HCT116 (cell line): ENCODE measurements around the gene ROCK1. TPM values are rescaled to one million over a fixed set of nuclear protein-coding genes. Genes with fewer than 3 reads are reported as not detected.

Experiments
- ATAC-seq: fragments of 200-7000 bp; cut with Tn5 transposase; 2 replicates; pipeline ENCODE4 v1.9.1; 2020; ENCODE audit warnings: mild to moderate bottlenecking, moderate library complexity
- BruUV-seq: library from RNA; stranded (reverse); fragments of 400-500 nt; replicated peaks from 2 replicates; lab custom pipeline; 2021; lab: Mats Ljungman, UMichigan
- CTCF ChIA-PET: fragments of 300-600 bp; sonication (Branson Sonifier 250); formaldehyde crosslinking; loops from one replicate; lab custom pipeline; 2021; ENCODE audit warnings: antibody characterized with exemption; lab: Charles Lee
- POLR2A ChIA-PET: fragments of 300-600, 350-600 bp; sonication (Branson Sonifier 250); formaldehyde crosslinking; loops from one replicate; lab custom pipeline; 2021; ENCODE audit warnings: antibody characterized with exemption; lab: Charles Lee
- RAD21 ChIA-PET, 2 experiments: fragments of 300-600 bp; sonication (Branson Sonifier 250); formaldehyde crosslinking; loops; one replicate each; lab custom pipeline; 2023; ENCODE audit warnings: low total read pairs in 2 of 2; ENCODE audit not compliant: uncharacterized antibody in 2 of 2, unreplicated experiment in 2 of 2, low non-redundant PET in 1 of 2; lab: Charles Lee
- DNase-seq: peaks from one replicate; pipeline ENCODE4 v3.0.0-alpha.2; 2010; ENCODE audit warnings: low read depth, low spot score
- H2AFZ ChIP-seq: fragments of 200-600 bp; shearing (Covaris generic), sonication (generic); 2 replicates; pipeline ENCODE4 v1.6.1; 2017; ENCODE audit warnings: low read depth, mixed run types, mixed read lengths, antibody characterized with exemption, low read length; ENCODE audit not compliant: poor library complexity, severe bottlenecking
- H3K27ac ChIP-seq: 2 replicates; pipeline ENCODE4 v1.5.1; 2012; ENCODE audit warnings: low read depth, low read length
- H3K27me3 ChIP-seq: fragments of 200-600 bp; sonication (generic); 2 replicates; pipeline ENCODE4 v1.6.1; 2016; ENCODE audit warnings: mixed run types, low read length, mixed read lengths; ENCODE audit not compliant: insufficient read depth
- H3K36me3 ChIP-seq, 2 experiments: fragments of 200-500 bp in 1 of 2; fragments of 200-600 bp in 1 of 2; sonication (Bioruptor generic) in 1 of 2; sonication (generic) in 1 of 2; 2 replicates each; pipeline versions ENCODE4 v1.5.1 to v1.6.1; 2014 to 2016; ENCODE audit warnings: low read length in 2 of 2, inconsistent platforms in 1 of 2, mixed read lengths in 1 of 2, mixed run types in 1 of 2; ENCODE audit not compliant: insufficient read depth in 2 of 2, control insufficient read depth in 1 of 2
- H3K4me1 ChIP-seq, 2 experiments: fragments of 200-600 bp in 1 of 2; sonication (generic) in 1 of 2; 2 replicates each; pipeline versions ENCODE4 v1.5.1 to v1.6.1; 2012 to 2017; ENCODE audit warnings: low read length in 2 of 2, inconsistent platforms in 1 of 2, mild to moderate bottlenecking in 1 of 2, mixed read lengths in 1 of 2, mixed run types in 1 of 2, moderate library complexity in 1 of 2; ENCODE audit not compliant: insufficient read depth in 2 of 2, control insufficient read depth in 1 of 2
- H3K4me2 ChIP-seq: fragments of 200-600 bp; sonication (generic); 2 replicates; pipeline ENCODE4 v1.6.1; 2017; ENCODE audit warnings: mixed run types, low read length, mixed read lengths
- H3K4me3 ChIP-seq, 2 experiments: fragments of 200-600 bp in 1 of 2; sonication (generic) in 1 of 2; replicated peaks in 1 of 2; 2 replicates each; pipeline ENCODE4 v1.5.1; 2011 to 2016; ENCODE audit warnings: low read length in 2 of 2, control low read depth in 1 of 2, low read depth in 1 of 2, mild to moderate bottlenecking in 1 of 2, mixed read lengths in 1 of 2, mixed run types in 1 of 2
- H3K79me2 ChIP-seq: fragments of 200-600 bp; sonication (generic); 2 replicates; pipeline ENCODE4 v1.6.1; 2017; ENCODE audit warnings: mild to moderate bottlenecking, mixed run types, low read length, moderate library complexity, mixed read lengths; ENCODE audit not compliant: insufficient read depth
- H3K9ac ChIP-seq: fragments of 200-600 bp; sonication (generic); 2 replicates; pipeline ENCODE4 v1.6.1; 2016; ENCODE audit warnings: low read length, mixed read lengths
- H3K9me2 ChIP-seq: fragments of 200-600 bp; sonication (generic), shearing (Covaris generic); 2 replicates; pipeline ENCODE4 v1.6.1; 2017; ENCODE audit warnings: mixed run types, mild to moderate bottlenecking, moderate library complexity; ENCODE audit not compliant: insufficient read depth
- H3K9me3 ChIP-seq, 2 experiments: fragments of 200-500 bp in 1 of 2; fragments of 200-600 bp in 1 of 2; sonication (Bioruptor generic) in 1 of 2; sonication (generic) in 1 of 2; 2 replicates each; pipeline ENCODE4 v1.6.1; 2014 to 2017; ENCODE audit warnings: low read length in 2 of 2, mixed read lengths in 2 of 2, inconsistent platforms in 1 of 2, low read depth in 1 of 2, mild to moderate bottlenecking in 1 of 2, mixed run types in 1 of 2, moderate library complexity in 1 of 2; ENCODE audit not compliant: control insufficient read depth in 1 of 2, insufficient read depth in 1 of 2
- H4K20me1 ChIP-seq: fragments of 200-600 bp; sonication (generic), shearing (Covaris generic); 2 replicates; pipeline ENCODE4 v1.6.1; 2017; ENCODE audit warnings: mixed run types, mild to moderate bottlenecking, moderate library complexity; ENCODE audit not compliant: insufficient read depth
- ATF3 ChIP-seq: IDR thresholded peaks from 2 replicates; pipeline ENCODE4 v1.6.1; 2012
- CEBPB ChIP-seq: IDR thresholded peaks from 2 replicates; pipeline ENCODE4 v1.6.1; 2012; ENCODE audit warnings: low read depth
- EGR1 ChIP-seq: IDR thresholded peaks from 2 replicates; pipeline ENCODE4 v1.6.1; 2012; ENCODE audit warnings: low read depth
- ELF1 ChIP-seq: IDR thresholded peaks from 2 replicates; pipeline ENCODE4 v1.6.1; 2012; ENCODE audit warnings: low read depth, borderline replicate concordance
- EZH2phosphoT487 ChIP-seq: fragments of 200-600 bp; IDR thresholded peaks from 2 replicates; pipeline ENCODE4 v1.6.1; 2018; ENCODE audit warnings: antibody characterized with exemption, borderline replicate concordance
- FOSL1 ChIP-seq: IDR thresholded peaks from 2 replicates; pipeline ENCODE4 v1.6.1; 2012; ENCODE audit warnings: low read depth
- JUND ChIP-seq: IDR thresholded peaks from 2 replicates; pipeline ENCODE4 v1.6.1; 2012
- POLR2A ChIP-seq: IDR thresholded peaks from 2 replicates; pipeline ENCODE4 v1.7.0; 2011; ENCODE audit warnings: borderline replicate concordance; ENCODE audit not compliant: insufficient read depth, insufficient read length; ENCODE audit errors: extremely low read depth
- POLR2AphosphoS5 ChIP-seq: IDR thresholded peaks from 2 replicates; pipeline ENCODE4 v1.6.1; 2011; ENCODE audit warnings: mild to moderate bottlenecking, low read depth, low read length, moderate library complexity
- RAD21 ChIP-seq: IDR thresholded peaks from 2 replicates; pipeline ENCODE4 v1.6.1; 2012; ENCODE audit warnings: low read depth, mild to moderate bottlenecking
- REST ChIP-seq: IDR thresholded peaks from 2 replicates; pipeline ENCODE4 v1.6.1; 2012; ENCODE audit warnings: low read depth
- SIN3A ChIP-seq: IDR thresholded peaks from 2 replicates; pipeline ENCODE4 v1.6.1; 2012; ENCODE audit warnings: low read depth
- SP1 ChIP-seq: IDR thresholded peaks from 2 replicates; pipeline ENCODE4 v1.6.1; 2012; ENCODE audit warnings: low read depth
- SRF ChIP-seq: IDR thresholded peaks from 2 replicates; pipeline ENCODE4 v1.6.1; 2012; ENCODE audit warnings: low read depth
- TCF7L2 ChIP-seq: IDR thresholded peaks from 2 replicates; pipeline ENCODE4 v1.7.0; 2011; ENCODE audit warnings: borderline replicate concordance, inconsistent platforms; ENCODE audit not compliant: insufficient read depth, insufficient read length; ENCODE audit errors: extremely low read depth
- YY1 ChIP-seq: IDR thresholded peaks from 2 replicates; pipeline ENCODE4 v1.6.1; 2011; ENCODE audit warnings: low read length, low read depth, moderate library complexity, mild to moderate bottlenecking; ENCODE audit not compliant: insufficient replicate concordance; ENCODE audit errors: extremely low read depth
- ZBTB33 ChIP-seq: IDR thresholded peaks from 2 replicates; pipeline ENCODE4 v1.6.1; 2011; ENCODE audit warnings: mild to moderate bottlenecking, low read length, moderate library complexity; ENCODE audit not compliant: insufficient replicate concordance; ENCODE audit errors: extremely low read depth
- ZFX ChIP-seq: fragments of 450-650 bp; IDR thresholded peaks from 2 replicates; pipeline ENCODE4 v1.6.1; 2017
- ZNF274 ChIP-seq: fragments of 200-500 bp; sonication (Bioruptor generic); IDR thresholded peaks from 2 replicates; pipeline ENCODE4 v1.6.1; 2014; ENCODE audit warnings: mild to moderate bottlenecking, low read depth, low read length, inconsistent platforms
- intact Hi-C: fragments of 100-400 bp; cut with micrococcal nuclease; formaldehyde crosslinking; loops from 2 replicates; pipeline ENCODE4 v1.10.0; 2022
- total RNA-seq: library from RNA; stranded (reverse); gene quantifications from one replicate; pipeline ENCODE4 v1.2.1, GENCODE V29; 2021; ENCODE audit not compliant: unreplicated experiment

Gene ROCK1
- total RNA-seq, 1 experiment from 2014 or later: 38.1 TPM

GRCh38 chr18:21096760-21097159 lies 14.9 kb downstream of the ROCK1 start:
- Histone ChIP-seq H3K4me1 (no peaks in the 10 kb centered on the region), H3K79me2 (peaks cover 96% of the 10 kb centered on the region), H3K27me3 (no peaks in the 10 kb centered on the region), H3K27ac (no peak overlapping the region), H3K36me3 (no peaks in the 10 kb centered on the region), H2AFZ (no peak overlapping the region), H3K4me3 (no peak overlapping the region), H3K9me2 (no peaks in the 10 kb centered on the region), H3K9me3 (no peaks in the 10 kb centered on the region), H3K9ac (no peak overlapping the region), H4K20me1 (no peaks in the 10 kb centered on the region), H3K4me2 (no peak overlapping the region)
- TF ChIP-seq POLR2AphosphoS5: no peak
- no peak for TF ChIP-seq EGR1
- TF ChIP-seq ZFX: no peak
- TF ChIP-seq JUND: no peak
- no peak for TF ChIP-seq SP1
- TF ChIP-seq EZH2phosphoT487: no peak
- TF ChIP-seq REST: no peak
- TF ChIP-seq SIN3A: no peak
- no peak for TF ChIP-seq TCF7L2
- TF ChIP-seq POLR2A: no peak
- no peak for TF ChIP-seq ZBTB33
- no peak for TF ChIP-seq RAD21
- TF ChIP-seq ZNF274: no peak
- TF ChIP-seq SRF: no peak
- no peak for TF ChIP-seq YY1
- no peak for TF ChIP-seq ATF3
- TF ChIP-seq CEBPB: no peak
- TF ChIP-seq FOSL1: no peak
- TF ChIP-seq ELF1: no peak
- RAD21 ChIA-PET: no interaction called here
- no peak for DNase-seq
- intact Hi-C loops: no loop called here
- ATAC-seq: no peak
- CTCF ChIA-PET: no interaction called here
- BruUV-seq: no TSS peak
- POLR2A ChIA-PET: no interaction called here
